ENCODE data around the gene PTPRR.

DNA sequence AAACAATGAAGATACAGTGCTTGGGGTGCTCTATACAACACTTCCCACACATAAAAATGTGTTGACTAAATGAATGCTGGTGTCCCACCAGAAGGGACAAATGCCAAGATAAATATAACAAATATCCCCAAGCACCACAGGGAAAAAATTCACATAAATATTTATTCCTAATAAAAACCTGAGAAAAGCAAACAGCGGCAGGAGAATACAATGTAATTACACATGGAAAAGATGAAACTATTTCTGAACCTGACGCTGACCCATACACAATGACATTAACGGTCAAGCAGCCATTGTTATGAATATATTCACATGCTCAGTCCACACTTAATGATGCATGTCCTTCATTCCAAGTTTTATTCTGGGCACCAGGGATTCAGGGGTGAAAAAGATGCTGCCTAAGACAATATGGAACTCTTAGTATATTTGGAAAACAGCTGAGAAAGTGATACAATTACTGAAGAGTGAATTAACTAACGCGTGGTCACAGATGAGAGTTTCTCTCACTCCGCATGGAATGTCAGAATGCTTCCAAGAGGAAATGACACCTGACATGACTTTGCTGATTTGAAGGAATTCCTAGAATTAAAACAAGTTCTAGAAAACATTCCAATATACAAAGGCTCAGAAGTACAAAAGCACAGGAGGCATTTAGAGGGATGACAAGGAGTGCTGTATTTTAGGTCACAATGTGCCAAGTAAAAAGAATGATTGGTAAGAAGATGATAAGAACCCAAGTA, 27.9 kb upstream of the PTPRR start:
- TF ChIP-seq, protein P1, sequence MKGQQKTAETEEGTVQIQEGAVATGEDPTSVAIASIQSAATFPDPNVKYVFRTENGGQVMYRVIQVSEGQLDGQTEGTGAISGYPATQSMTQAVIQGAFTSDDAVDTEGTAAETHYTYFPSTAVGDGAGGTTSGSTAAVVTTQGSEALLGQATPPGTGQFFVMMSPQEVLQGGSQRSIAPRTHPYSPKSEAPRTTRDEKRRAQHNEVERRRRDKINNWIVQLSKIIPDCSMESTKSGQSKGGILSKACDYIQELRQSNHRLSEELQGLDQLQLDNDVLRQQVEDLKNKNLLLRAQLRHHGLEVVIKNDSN (CRISPR knock-in tag; IDR thresholded peaks at IDR 0.05) = no peak
- TF ChIP-seq GTF2I (CRISPR knock-in tag; conservative IDR thresholded peaks at IDR 0.05) (no peak), NR2C2 (CRISPR knock-in tag; IDR thresholded peaks at IDR 0.05) (no peak)

Measured in WTC11 (cell line).